Natural killer cell (primary cell): ENCODE results near the gene UGT1A8. TPM values are rescaled to one million over a fixed set of nuclear protein-coding genes. Genes with fewer than 3 reads are reported as not detected.
"Not testable (repeated sequence)": the region's sequence is repeated elsewhere in the genome, so short reads cannot be mapped to it uniquely, and the experiment has no call there.

Experiments
- ATAC-seq, 3 donors: fragments of 150-1000 bp in 2 of 3; fragments of 200-7000 bp in 1 of 3; cut with Tn5 transposase; 1 replicate in 1 of 3; 2 replicates in 2 of 3; pipeline ENCODE4 v1.10.0; 2021; ENCODE audit warnings: mild to moderate bottlenecking in 2 of 3, moderate library complexity in 2 of 3
- DNase-seq, 2 donors: peaks; one replicate each; pipeline versions ENCODE4 v3.0.0 to v3.0.0-alpha.2; 2013 to 2021; ENCODE audit warnings: mixed read lengths in 1 of 2
- H3K27ac ChIP-seq: one replicate; pipeline ENCODE4 v1.5.1; 2013; ENCODE audit warnings: mild to moderate bottlenecking, low read length
- H3K27me3 ChIP-seq: one replicate; pipeline ENCODE4 v1.6.1; 2013; ENCODE audit warnings: low read length; ENCODE audit not compliant: control insufficient read depth, insufficient read depth
- H3K36me3 ChIP-seq: one replicate; pipeline ENCODE4 v1.6.1; 2013; ENCODE audit warnings: low read length; ENCODE audit not compliant: control insufficient read depth, insufficient read depth
- H3K4me1 ChIP-seq: one replicate; pipeline ENCODE4 v1.6.1; 2013; ENCODE audit warnings: low read length; ENCODE audit not compliant: control insufficient read depth, insufficient read depth
- H3K4me3 ChIP-seq: one replicate; pipeline ENCODE4 v1.5.1; 2013; ENCODE audit warnings: low read length
- H3K9me3 ChIP-seq: one replicate; pipeline ENCODE4 v1.6.1; 2013; ENCODE audit warnings: low read length; ENCODE audit not compliant: control insufficient read depth, insufficient read depth
- H3K27ac Mint-ChIP-seq, 2 donors: one replicate each; pipeline ENCODE4 v1.8.0; 2022; ENCODE audit warnings: mild to moderate bottlenecking in 2 of 2, mixed read lengths in 2 of 2, moderate library complexity in 1 of 2
- H3K27me3 Mint-ChIP-seq, 2 donors: one replicate each; pipeline ENCODE4 v1.8.0; 2022; ENCODE audit warnings: low read depth in 2 of 2, mixed read lengths in 2 of 2
- H3K36me3 Mint-ChIP-seq: one replicate; pipeline ENCODE4 v1.8.0; 2022; ENCODE audit warnings: mixed read lengths
- H3K4me1 Mint-ChIP-seq, 2 donors: one replicate each; pipeline ENCODE4 v1.8.0; 2022; ENCODE audit warnings: mixed read lengths in 2 of 2
- H3K4me3 Mint-ChIP-seq: one replicate; pipeline ENCODE4 v1.8.0; 2022; ENCODE audit warnings: mild to moderate bottlenecking, moderate library complexity, mixed read lengths
- H3K9me3 Mint-ChIP-seq, 2 donors: one replicate each; pipeline ENCODE4 v1.8.0; 2022; ENCODE audit warnings: mixed read lengths in 2 of 2
- CTCF ChIP-seq: fragments of 200-600 bp; IDR thresholded peaks from one replicate; pipeline ENCODE4 v1.8.0; 2022; ENCODE audit warnings: antibody characterized with exemption
- WGBS: methylation state at CpG from one replicate; pipeline ENCODE4 v1.1.7; 2013; ENCODE audit warnings: missing lambda C conversion rate; ENCODE audit not compliant: insufficient coverage; 5-methylcytosine and 5-hydroxymethylcytosine counted together
- intact Hi-C: fragments of 100-400 bp; cut with micrococcal nuclease; formaldehyde crosslinking; loops from one replicate; pipeline ENCODE4 v1.14.2; 2022
- total RNA-seq, 4 donors: library from RNA; stranded (reverse); fragments of 120-200 nt in 1 of 4; gene quantifications; one replicate each; pipeline versions ENCODE4 v1.2.3 to v1.2.4, GENCODE V29; 2013 to 2022

UGT1A8 gene
- total RNA-seq, 3 donors from 2014 or later (not counting 1 experiment from before 2014, with no cell fraction given), result not detected

- TF ChIP-seq CTCF, result no peak
- Mint-ChIP-seq H3K4me1 (no peaks in the 10 kb centered on the region), H3K27ac (no peak overlapping the region), H3K27me3 (peaks cover 23 to 43% of the 10 kb centered on the region in 2 donors), H3K4me3 (no peak overlapping the region), H3K9me3 (no peaks in the 10 kb centered on the region), H3K36me3 (peaks cover 1% of the 10 kb centered on the region)
- H3K27me3 ChIP-seq, result peaks cover 2% of the 10 kb centered on the region
- no peaks in the 10 kb centered on the region for H3K36me3 ChIP-seq
- ATAC-seq (no peak), DNase-seq (no peak)
- no peak overlapping the region for H3K4me3 ChIP-seq
- no peaks in the 10 kb centered on the region for H3K9me3 ChIP-seq
- WGBS, result 89% methylated on average over 3 of the region's 4 CpGs
- intact Hi-C loops, result no loop called here
- no peaks in the 10 kb centered on the region for H3K4me1 ChIP-seq
- no peak overlapping the region for H3K27ac ChIP-seq
Observed at GRCh38 chr2:233620204-233620603, 2.8 kb downstream of the UGT1A8 start.

GRCh38 chr2:233621863-233622262 is 4.4 kb downstream of the UGT1A8 start:
- ATAC-seq, intact Hi-C loops, H3K9me3 Mint-ChIP-seq, H3K27ac ChIP-seq, H3K36me3 ChIP-seq, H3K4me1 Mint-ChIP-seq, H3K27me3 ChIP-seq, H3K4me1 ChIP-seq, H3K27ac Mint-ChIP-seq, H3K4me3 Mint-ChIP-seq, H3K9me3 ChIP-seq, DNase-seq, H3K36me3 Mint-ChIP-seq, H3K4me3 ChIP-seq: not testable (repeated sequence)
- H3K27me3 Mint-ChIP-seq, result peaks cover 15 to 41% of the 10 kb centered on the region in 2 donors
- 100% methylated on average over 2 of the region's 5 CpGs for WGBS

- Histone ChIP-seq H3K9me3 (no peaks in the 10 kb centered on the region), H3K4me3 (no peak overlapping the region), H3K4me1 (no peaks in the 10 kb centered on the region), H3K36me3 (no peaks in the 10 kb centered on the region), H3K27ac (no peak overlapping the region), H3K27me3 (peaks cover 4% of the 10 kb centered on the region)
- DNase-seq (no peak), ATAC-seq (no peak)
- Mint-ChIP-seq H3K27ac (no peak overlapping the region), H3K9me3 (peaks cover 2 to 7% of the 10 kb centered on the region in 2 donors), H3K27me3 (peaks cover 25 to 71% of the 10 kb centered on the region in 2 donors), H3K4me1 (no peaks in the 10 kb centered on the region), H3K36me3 (peaks cover 13% of the 10 kb centered on the region), H3K4me3 (no peak overlapping the region)
- intact Hi-C loops, result no loop called here
- WGBS, result 76% methylated on average over 5 of the region's 5 CpGs
- no peak for TF ChIP-seq CTCF
Observed at GRCh38 chr2:233627331-233628025, 10.0 kb downstream of the UGT1A8 start.

GRCh38 chr2:233636306-233636705 is 18.9 kb downstream of the UGT1A8 start, which contains the start of gene UGT1A10:
Gene UGT1A10 (plus strand): TSS chr2:233636448. CDS start chr2:233636523, 75 bp downstream.
- H3K27me3 ChIP-seq, H3K4me3 Mint-ChIP-seq, H3K27ac ChIP-seq, H3K9me3 ChIP-seq, DNase-seq, H3K4me1 ChIP-seq, H3K9me3 Mint-ChIP-seq, H3K36me3 Mint-ChIP-seq, H3K4me3 ChIP-seq, intact Hi-C loops, H3K36me3 ChIP-seq, ATAC-seq, H3K27ac Mint-ChIP-seq, H3K4me1 Mint-ChIP-seq: not testable (repeated sequence)
- 88% methylated on average over 8 of the region's 10 CpGs for WGBS
- H3K27me3 Mint-ChIP-seq, result peaks cover 14 to 48% of the 10 kb centered on the region in 2 donors
